ENCODE data around the gene ZMAT2.
"Not testable (repeated sequence)": the region's sequence is repeated elsewhere in the genome, so short reads cannot be mapped to it uniquely, and the experiment has no call there.

The ZMAT2 gene

GRCh38 chr5:140700177-140701144 is at the start of gene ZMAT2:
TSS of gene ZMAT2 (plus strand) at chr5:140700447. CDS start at chr5:140700461, 14 bp downstream.
- DNase-seq, result peak; percentile 83 to 94

GRCh38 chr5:140658870-140659269 is 41.4 kb upstream of the ZMAT2 start:
- no peak for DNase-seq

- DNase-seq, result not testable (repeated sequence)
Observed at GRCh38 chr5:140660371-140660770, 39.9 kb upstream of the ZMAT2 start.

DNA sequence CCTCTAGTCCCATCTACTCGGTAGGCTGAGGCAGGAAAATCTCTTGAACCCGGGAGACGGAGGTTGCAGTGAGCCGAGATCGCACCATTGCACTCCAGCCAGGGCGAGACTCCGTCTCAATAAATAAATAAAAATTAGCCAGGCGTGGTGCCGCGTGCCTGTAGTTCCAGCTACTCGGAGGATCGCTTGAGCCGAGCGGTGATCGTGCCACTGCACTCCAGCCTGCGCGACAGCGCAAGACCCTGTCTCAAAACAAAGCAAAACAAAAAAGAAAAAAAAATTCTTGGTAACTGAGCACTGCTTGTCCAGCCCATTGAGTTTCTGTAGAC is 36.3 kb upstream of the ZMAT2 start:
- DNase-seq, result no peak

DNA sequence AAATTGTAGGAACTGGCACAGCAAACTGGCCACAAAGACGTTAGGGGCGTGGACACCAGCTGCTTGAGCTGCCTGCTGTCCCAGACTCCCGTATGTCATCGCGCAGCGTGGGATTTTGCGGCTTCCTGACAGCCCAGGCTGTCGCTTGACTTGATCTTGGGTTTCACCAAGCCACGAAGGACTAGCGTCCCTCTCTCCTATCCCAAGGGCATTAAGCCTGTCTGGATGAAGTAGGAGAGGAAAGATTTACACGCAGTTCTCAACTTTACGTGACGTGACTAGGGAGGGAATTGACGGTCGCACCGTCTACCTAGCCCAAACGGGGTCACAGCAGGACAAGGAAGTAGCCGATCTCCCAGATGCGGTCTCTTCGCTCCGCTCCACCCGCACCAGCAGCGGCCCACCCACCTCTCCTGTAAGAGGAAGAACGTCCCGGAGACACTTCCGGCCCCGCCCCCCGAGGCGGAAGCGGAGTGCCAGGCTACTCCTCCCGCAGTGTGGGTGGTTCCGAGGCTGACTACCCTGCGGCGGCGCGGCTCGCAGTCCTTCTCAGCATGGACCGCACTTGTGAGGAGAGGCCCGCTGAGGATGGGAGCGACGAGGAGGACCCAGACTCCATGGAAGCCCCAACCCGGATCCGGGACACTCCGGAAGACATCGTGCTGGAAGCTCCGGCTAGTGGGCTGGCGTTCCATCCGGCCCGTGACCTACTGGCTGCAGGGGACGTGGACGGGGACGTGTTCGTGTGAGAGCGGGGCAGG is 35.7 kb upstream of the ZMAT2 start, which contains the start of gene WDR55:
Gene WDR55 (plus strand): TSS at position 546 of the 761 bp plus-strand sequence. CDS start 9 bp downstream, at position 555.
- peak; percentile 95 for DNase-seq

- not testable (repeated sequence) for DNase-seq
Observed at GRCh38 chr5:140671035-140671434, 29.2 kb upstream of the ZMAT2 start.

DNA sequence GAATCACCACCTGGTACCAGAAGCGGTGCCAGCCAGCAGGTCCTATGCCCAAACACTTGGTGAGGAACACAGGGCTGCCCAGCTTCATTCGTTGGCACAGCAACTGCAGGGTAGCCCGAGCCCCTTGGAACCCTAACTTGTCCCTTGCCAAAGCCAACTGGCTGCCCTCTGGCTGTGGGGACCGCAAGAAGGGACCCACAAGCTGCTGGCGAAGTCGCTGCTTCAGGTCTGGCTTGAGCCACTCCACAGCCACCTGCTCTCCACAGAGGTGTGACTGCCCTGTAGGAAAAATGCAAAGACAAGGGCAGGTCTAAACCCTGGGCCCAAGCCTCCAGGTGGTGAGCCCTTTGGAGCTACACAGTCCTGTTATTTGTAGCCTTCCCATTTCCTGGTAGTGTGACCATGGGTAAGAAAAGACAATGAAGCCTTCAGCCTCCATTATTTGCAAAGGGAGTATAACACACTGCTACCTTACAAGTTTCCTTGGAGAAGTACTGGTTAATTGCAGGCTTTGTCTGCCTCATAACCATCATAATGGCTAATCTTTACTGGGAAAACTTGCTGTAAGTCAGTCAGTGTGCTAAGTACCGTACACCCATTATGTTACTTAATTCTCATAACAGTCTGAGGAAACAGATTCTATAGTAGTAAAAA is 28.6 kb upstream of the ZMAT2 start:
- DNase-seq, result no peak

DNA sequence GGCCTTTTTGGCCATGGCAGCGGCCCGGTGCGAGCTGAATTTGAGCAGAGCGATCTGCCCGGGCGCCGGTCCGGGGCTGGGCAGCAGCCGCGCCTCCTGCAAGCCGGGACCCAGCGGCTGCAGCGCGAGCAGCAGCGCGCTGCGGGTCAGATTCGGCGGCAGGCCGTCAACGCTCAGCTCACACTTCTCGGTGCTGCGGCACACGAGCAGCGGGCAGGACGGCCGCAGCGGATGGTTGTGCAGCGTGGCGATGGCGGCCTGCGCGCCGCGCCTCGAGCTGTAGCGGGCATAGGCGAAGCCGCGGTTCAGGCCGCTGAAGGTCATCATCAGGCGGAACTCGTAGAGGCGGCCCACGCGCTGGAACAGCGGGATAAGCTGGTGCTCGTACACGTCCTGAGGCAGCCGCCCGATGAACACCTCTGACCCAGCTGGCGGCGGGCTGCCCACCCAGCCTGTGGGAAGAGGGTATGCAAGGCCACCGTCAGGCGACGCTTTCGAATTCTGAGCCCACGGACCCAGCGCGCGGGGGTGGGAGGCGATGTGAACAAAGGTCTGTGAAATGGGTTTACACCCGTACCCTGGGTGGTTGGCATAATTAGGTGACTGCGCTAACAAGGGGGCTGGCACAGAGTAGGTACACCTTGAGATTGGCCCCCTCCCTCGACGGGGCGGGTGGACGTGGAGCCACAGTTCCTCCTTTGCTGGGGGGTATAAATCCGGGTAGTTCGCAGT is 27.6 kb upstream of the ZMAT2 start:
- DNase-seq, result no peak

GRCh38 chr5:140673187-140673976 is 26.9 kb upstream of the ZMAT2 start, which contains the start of gene DND1:
TSS of gene DND1 (minus strand) at chr5:140673576. CDS start at chr5:140673542, 34 bp downstream.
- DNase-seq, result no peak

DNA sequence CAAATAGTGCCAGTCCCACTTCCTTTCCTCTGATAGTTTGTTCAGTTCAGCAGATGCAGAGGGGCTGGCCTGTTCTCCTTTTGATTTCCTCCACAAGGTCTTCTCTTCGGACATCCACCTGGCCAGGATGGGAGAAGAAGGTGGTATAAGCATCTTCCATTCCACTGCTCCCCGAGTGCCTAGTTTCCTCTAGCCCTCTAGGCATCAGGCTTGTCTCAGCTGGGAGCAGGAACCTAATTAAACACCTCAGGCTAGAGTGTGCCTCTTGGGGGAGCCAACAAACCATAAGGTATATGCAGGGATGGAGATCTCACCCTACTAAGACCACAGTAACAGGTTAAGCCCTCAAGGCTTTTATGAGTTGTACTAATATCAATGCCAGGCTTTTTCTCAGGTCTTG is 26.0 kb upstream of the ZMAT2 start:
- DNase-seq, result no peak

GRCh38 chr5:140674629-140675028 is 25.6 kb upstream of the ZMAT2 start:
- no peak for DNase-seq

- no peak for DNase-seq
Observed at GRCh38 chr5:140677947-140678346, 22.3 kb upstream of the ZMAT2 start.

DNA sequence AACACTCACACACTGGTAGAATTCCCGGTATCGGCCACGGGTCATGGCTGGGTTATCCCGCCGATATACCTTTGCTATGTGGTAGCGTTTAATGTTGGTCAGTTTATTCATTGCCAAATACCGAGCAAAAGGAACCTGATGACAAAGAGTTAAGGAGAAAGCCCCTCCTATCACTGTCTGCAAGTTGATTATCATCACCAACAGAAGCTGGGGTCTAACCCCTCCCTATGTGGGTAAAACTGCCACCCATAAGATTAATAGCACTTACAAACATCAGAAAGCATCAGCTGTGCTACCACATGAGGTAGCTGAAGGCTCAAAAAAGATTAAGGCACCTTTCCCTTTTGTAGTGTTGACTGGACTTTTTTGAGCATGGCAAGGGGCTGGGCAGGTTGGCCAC is 21.3 kb upstream of the ZMAT2 start:
- no peak for DNase-seq

GRCh38 chr5:140690376-140690932 is 9.8 kb upstream of the ZMAT2 start:
- no peak for DNase-seq

GRCh38 chr5:140690941-140691924 is 9.0 kb upstream of the ZMAT2 start, which contains the start of the genes HARS1 and HARS2:
TSS of gene HARS1 (minus strand) at chr5:140691370. CDS start at chr5:140691304, 66 bp downstream.
TSS of gene HARS2 (plus strand) at chr5:140691455. CDS start at chr5:140691649, 194 bp downstream.
- DNase-seq, result peak; percentile 75 to 81

- DNase-seq, result no peak
Observed at GRCh38 chr5:140694276-140694675, 6.0 kb upstream of the ZMAT2 start.

DNA sequence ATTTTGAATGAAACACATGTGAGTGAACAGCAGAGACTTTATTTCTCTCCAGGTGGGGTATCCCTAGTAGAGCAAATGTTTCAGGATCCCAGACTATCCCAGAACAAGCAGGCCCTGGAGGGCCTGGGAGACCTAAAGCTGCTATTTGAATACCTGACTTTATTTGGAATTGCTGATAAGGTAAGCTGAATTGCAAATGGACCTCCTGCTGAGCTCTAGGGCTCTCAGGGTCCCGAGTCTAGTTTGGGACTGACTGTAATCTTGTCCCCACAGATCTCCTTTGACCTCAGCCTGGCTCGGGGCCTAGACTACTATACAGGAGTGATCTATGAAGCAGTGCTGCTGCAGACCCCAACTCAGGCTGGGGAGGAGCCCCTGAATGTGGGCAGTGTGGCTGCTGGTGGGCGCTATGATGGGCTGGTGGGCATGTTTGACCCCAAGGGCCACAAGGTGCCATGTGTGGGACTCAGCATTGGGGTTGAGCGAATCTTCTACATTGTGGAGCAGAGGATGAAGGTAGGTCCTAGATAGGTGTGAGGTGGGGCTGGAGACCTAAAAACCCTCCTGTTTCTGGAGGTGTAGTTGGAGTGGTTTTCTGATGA is 3.3 kb upstream of the ZMAT2 start:
- no peak for DNase-seq

DNA sequence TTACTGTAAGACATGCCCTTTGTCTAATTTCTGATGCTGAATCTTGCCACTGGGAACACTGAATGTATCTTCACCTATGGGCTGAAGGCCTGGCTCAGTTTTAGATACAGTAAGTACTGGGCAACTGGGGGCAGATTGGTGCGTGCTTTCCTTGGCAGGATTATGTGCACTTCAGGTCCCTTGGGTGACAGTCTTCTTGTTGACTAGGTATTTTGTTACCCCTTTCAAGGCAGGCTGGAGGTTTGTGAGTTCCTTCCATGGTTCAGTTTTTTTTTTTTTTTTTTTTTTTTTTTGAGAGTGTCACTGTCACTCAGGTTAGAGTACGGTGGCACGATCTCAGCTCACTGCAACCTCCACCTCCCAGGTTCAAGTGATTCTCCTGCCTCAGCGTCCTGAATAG is 7.6 kb downstream of the ZMAT2 start:
- no peak for DNase-seq

GRCh38 chr5:140708787-140709186 is 8.5 kb downstream of the ZMAT2 start:
- DNase-seq, result not testable (repeated sequence)
